GM18870 (cell line): ENCODE results near the gene CXCL11.
"Not testable (repeated sequence)": the region's sequence is repeated elsewhere in the genome, so short reads cannot be mapped to it uniquely, and the experiment has no call there.

ENCODE experiments used
- ATAC-seq: cut with Tn5 transposase; IDR thresholded peaks from one replicate; pipeline ENCODE4 v1.9.1; 2021; ENCODE audit warnings: moderate library complexity; ENCODE audit not compliant: unreplicated experiment

Gene CXCL11

GRCh38 chr4:76035799-76036380 lies at the start of gene CXCL11:
TSS of gene CXCL11 (minus strand) at chr4:76036070. CDS start at chr4:76035987, 83 bp downstream.
- no peak for ATAC-seq

DNA sequence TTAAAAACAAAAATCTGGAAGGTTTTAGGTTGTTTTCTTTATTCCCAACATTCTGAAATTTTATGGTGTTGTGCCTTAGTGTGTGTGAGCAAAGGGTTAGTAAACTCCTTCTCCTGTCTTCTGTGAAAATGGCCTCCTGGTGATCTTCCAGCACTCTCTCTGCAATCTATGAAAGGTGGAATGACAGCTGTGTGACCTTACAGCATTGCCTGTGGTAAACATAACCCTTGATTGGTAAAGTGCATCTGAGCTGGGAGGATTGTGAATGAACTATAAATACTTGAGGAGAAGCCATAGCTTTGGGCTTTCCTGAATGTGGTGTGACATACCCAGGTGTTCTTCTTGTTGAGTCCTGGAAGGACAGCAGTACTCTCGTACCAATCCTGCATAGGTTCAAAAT lies 48.7 kb upstream of the CXCL11 start:
- no peak for ATAC-seq

DNA sequence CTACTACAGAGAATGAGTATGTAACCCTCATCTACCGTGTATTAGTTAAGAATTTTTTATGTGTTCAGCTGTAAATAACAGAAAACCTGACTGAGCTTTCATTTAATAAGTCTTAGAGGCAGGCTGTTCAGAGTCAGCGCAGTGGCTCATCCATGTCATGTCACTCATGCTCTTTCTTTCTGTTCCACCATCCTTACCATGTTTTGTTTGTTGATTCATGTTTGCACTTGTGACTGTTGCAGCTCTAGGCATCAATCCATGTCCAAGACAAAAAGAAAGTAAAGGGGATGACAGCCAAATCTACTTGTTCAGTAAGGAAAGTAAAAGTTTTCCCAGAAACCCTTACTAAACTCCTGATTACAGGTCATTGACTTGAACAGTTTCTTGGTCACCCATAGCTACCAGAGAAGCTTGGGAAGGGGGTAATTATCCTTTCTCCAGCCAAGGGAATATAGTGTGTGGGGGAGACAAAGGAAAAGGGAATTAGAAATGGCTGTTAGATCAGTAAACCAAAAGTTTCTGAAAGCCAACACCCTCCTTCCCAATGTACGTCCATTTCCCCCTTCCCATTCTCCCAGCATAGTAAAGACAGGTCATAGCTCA lies 47.6 kb upstream of the CXCL11 start:
- ATAC-seq = no peak

DNA sequence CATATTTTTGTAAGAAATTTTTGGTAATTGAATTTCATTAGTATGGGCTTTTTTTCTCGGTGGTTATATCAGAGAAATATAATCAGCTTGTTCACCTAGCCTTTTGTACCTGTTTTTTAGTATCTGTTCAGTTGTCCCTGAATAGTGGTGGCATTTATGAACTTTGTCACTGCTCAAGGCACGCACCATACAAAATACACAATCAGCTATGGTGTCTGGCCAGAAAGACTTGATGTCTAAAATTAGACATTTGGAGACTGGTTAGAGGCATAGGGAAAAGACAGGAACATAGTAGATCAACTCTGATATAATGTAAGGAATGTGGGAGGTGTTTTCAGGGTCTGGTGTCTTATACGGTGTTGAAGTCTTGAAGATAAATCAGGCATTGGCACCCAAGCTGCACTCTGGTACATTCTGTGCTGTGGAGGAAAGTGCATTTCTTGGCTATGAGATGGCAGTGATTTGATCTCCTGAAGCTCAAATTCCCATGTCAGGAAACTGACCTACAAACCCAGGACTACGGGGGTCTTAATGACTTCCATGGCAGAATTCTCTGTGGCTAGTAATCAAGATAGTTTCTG lies 42.3 kb upstream of the CXCL11 start:
- no peak for ATAC-seq

- ATAC-seq = no peak
Measured at GRCh38 chr4:76074993-76075600, 39.2 kb upstream of the CXCL11 start.

GRCh38 chr4:76074468-76074867 lies 38.6 kb upstream of the CXCL11 start, which contains the start of gene ART3:
TSS of gene ART3 (plus strand) at chr4:76074709. CDS start at chr4:76075890, 1,181 bp downstream.
- ATAC-seq = no peak

DNA sequence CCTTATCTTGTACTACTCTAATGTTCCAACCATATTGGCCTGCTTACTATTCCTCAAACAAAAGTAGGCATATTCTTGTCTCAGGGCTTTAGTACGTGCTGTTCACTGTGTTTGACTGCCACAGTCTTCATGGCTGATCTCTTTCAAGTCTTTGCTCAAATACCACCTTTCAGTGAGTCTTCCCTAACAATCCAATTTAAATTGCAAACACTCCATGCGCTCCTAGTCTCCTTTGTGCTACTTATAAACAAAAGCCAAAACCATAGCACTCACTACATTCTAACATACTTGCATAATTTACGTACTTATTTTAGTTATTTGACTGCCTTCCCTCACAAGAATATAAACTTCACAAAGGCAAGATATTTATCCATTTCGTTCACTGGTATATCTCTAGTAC lies 36.9 kb upstream of the CXCL11 start:
- no peak for ATAC-seq

GRCh38 chr4:76067652-76068286 lies 31.9 kb upstream of the CXCL11 start:
- ATAC-seq = no peak

GRCh38 chr4:76066546-76066945 lies 30.7 kb upstream of the CXCL11 start:
- no peak for ATAC-seq

GRCh38 chr4:76061982-76062381 lies 26.1 kb upstream of the CXCL11 start:
- peak; percentile 59 for ATAC-seq

- ATAC-seq = no peak
Measured at GRCh38 chr4:76061421-76061820, 25.6 kb upstream of the CXCL11 start.

- ATAC-seq = no peak
Measured at GRCh38 chr4:76060506-76060905, 24.6 kb upstream of the CXCL11 start.

DNA sequence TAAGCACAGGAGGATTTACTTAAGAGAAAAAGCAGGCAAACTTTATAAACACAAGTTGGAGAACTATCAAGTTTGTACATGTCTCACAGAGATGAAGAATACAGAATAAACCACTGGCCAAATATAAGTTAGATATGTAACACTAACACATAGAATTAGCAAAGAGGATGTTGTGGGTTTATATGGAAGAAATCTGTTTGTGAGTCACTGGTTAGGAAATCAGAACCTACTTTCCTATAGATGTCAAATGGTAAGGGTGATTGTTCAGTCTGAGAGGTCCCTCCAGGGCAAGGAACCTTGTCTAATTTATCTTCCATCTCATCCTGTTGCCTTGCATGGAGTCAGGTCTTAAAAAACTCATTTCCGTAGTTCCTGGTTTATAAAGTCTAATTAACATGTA lies 23.9 kb upstream of the CXCL11 start:
- ATAC-seq = no peak

- ATAC-seq = no peak
Measured at GRCh38 chr4:76058888-76059426, 23.1 kb upstream of the CXCL11 start.

DNA sequence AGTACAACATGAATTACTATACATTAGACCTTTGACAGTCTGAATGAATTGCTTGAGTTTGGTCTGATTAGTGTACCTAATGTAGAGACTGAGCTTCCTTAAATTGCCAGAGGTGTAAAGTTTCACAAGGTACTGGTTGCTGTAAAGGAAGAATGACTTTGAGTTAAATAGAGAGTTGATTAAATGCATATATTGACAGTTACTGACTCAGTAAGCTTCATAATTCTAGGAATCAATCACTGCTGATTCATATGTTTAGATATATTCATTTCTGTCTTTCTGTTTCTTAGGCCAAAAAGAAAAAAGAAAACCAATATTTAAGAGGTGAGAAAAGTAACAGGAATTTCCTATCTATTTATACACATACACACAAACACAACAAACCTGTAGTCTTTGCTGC lies 22.4 kb upstream of the CXCL11 start:
- ATAC-seq = peak; percentile 48

- no peak for ATAC-seq
Measured at GRCh38 chr4:76055421-76055820, 19.6 kb upstream of the CXCL11 start.

- peak; percentile 97 for ATAC-seq
Measured at GRCh38 chr4:76055016-76055415, 19.1 kb upstream of the CXCL11 start.

DNA sequence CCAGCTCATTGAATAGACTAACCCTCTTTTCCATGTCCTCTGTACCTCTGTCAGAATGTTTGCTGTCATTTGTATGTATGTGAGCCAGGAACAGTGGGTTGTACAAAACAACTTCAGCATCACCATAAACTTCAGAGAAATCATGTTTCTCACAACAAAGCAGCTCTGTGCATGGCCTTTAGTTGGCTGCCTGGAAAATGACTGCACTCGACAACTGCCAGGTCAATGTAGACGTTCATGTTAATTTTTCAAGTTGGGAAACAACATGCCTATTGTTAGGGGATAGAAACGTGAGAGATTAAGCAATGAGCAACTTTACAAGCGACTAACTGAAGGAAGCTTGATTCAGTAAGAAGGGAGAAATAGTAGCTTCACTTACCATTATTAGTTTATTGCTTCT lies 17.9 kb upstream of the CXCL11 start:
- ATAC-seq = no peak

GRCh38 chr4:76050560-76051050 lies 14.7 kb upstream of the CXCL11 start:
- ATAC-seq = not testable (repeated sequence)

GRCh38 chr4:76049860-76050416 lies 14.1 kb upstream of the CXCL11 start:
- not testable (repeated sequence) for ATAC-seq

- ATAC-seq = not testable (repeated sequence)
Measured at GRCh38 chr4:76044686-76045085, 8.8 kb upstream of the CXCL11 start.
